IPS-20b (cell line): ENCODE results near the gene WDR90.
"Not testable (repeated sequence)": the region's sequence is repeated elsewhere in the genome, so short reads cannot be mapped to it uniquely, and the experiment has no call there.

ENCODE experiments used
- H3K27ac ChIP-seq: one replicate; pipeline ENCODE4 v1.5.1; 2013; ENCODE audit warnings: low read length
- H3K27me3 ChIP-seq: 2 replicates; pipeline ENCODE4 v1.6.1; 2013; ENCODE audit warnings: mild to moderate bottlenecking, low read length, inconsistent platforms; ENCODE audit not compliant: insufficient read depth
- H3K36me3 ChIP-seq: 2 replicates; pipeline ENCODE4 v1.6.1; 2013; ENCODE audit warnings: low read depth, mild to moderate bottlenecking, inconsistent platforms, low read length, moderate library complexity; ENCODE audit not compliant: insufficient read depth
- H3K4me1 ChIP-seq: 2 replicates; pipeline ENCODE4 v1.6.1; 2013; ENCODE audit warnings: mild to moderate bottlenecking, control low read depth, inconsistent platforms, low read length, moderate library complexity; ENCODE audit not compliant: insufficient read depth
- H3K4me3 ChIP-seq: 2 replicates; pipeline ENCODE4 v1.5.1; 2013; ENCODE audit warnings: mild to moderate bottlenecking, low read length, inconsistent platforms
- H3K9ac ChIP-seq: 2 replicates; pipeline ENCODE4 v1.6.1; 2013; ENCODE audit warnings: low read depth, mild to moderate bottlenecking, inconsistent platforms, low read length, moderate library complexity
- H3K9me3 ChIP-seq: 2 replicates; pipeline ENCODE4 v1.6.1; 2013; ENCODE audit warnings: mild to moderate bottlenecking, low read depth, low read length, inconsistent platforms; ENCODE audit not compliant: insufficient read depth

Gene WDR90

DNA sequence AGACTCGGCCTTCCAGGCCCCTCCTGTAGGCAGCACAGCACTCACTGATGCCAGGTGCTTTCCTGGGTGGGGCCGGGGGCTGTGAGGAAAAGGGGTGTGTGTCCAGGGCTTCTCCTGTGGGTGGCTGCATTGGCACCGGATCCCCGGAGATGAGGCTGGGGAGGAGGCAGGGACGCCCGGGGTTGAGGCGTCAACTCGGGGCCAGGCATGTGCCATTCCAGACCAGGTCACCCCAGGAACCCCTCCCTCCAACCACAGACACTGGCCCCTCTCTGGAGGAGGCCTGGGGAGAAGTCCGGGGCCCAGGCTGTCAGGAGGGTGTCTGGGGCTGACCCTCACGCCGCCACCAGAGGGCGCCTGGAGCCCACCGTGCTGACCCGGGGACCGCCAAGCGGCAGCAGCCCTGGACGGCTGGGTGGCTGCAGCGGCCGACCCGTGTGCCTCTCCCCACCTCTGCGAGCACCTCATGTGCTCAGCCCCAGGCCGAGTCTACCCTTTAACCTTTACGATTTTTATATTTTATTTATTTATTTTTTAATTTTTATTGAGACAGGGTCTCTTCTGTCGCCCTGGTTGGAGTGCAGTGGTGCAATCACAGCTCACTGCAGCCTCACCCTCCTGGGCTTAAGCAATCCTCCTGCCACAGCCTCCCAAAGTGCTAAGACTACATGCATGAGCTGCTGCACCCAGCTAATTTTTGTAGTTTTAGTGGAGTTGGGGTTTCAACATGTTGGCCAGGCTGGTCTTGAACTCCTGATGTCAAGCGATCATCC, 62.6 kb downstream of the WDR90 start:
- no peak overlapping the region for H3K9ac ChIP-seq

DNA sequence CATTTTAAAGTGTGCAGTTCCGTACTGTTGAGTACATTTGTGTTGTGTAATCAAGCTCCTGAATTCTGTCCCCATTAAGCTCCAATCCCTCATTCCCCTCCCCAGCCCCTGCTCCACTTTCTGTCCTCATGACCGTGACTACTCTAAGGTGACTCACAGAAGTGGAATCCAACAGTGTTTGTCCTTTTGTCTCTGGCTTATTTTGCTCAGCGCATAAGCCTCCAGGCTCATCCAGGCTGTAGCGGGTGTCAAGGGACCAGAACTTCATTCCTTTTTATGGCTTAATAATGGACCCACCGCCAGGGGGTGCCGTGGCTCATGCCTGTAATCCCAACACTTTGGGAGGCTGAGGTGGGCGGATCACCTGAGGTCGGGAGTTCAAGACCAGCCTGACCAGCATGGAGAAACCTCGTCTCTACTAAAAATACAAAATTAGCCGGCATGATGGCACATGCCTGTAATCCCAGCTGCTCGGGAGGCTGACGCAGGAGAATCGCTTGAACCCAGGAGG, 63.6 kb downstream of the WDR90 start:
- not testable (repeated sequence) for H3K9me3 ChIP-seq, H3K27ac ChIP-seq, H3K9ac ChIP-seq, H3K4me3 ChIP-seq, H3K4me1 ChIP-seq, H3K36me3 ChIP-seq
- peaks cover 73% of the 10 kb centered on the region for H3K27me3 ChIP-seq

More for the DNA sequence above, 62.6 kb downstream of the WDR90 start:
- Histone ChIP-seq H3K4me1 (peaks cover 3% of the 10 kb centered on the region; the same call in 1 of the 2 replicates), H3K4me3 (no peak overlapping the region), H3K27ac (no peak overlapping the region), H3K27me3 (peaks cover 74% of the 10 kb centered on the region), H3K9me3 (no peaks in the 10 kb centered on the region), H3K36me3 (no peaks in the 10 kb centered on the region)

GRCh38 chr16:714079-714478, 64.9 kb downstream of the WDR90 start:
- no peak overlapping the region for H3K27ac ChIP-seq
- H3K4me1 ChIP-seq: peaks cover 3% of the 10 kb centered on the region; the same call in 1 of the 2 replicates
- no peaks in the 10 kb centered on the region for H3K36me3 ChIP-seq
- no peak overlapping the region for H3K4me3 ChIP-seq
- no peak overlapping the region for H3K9ac ChIP-seq
- H3K9me3 ChIP-seq: no peaks in the 10 kb centered on the region
- peaks cover 72% of the 10 kb centered on the region for H3K27me3 ChIP-seq

DNA sequence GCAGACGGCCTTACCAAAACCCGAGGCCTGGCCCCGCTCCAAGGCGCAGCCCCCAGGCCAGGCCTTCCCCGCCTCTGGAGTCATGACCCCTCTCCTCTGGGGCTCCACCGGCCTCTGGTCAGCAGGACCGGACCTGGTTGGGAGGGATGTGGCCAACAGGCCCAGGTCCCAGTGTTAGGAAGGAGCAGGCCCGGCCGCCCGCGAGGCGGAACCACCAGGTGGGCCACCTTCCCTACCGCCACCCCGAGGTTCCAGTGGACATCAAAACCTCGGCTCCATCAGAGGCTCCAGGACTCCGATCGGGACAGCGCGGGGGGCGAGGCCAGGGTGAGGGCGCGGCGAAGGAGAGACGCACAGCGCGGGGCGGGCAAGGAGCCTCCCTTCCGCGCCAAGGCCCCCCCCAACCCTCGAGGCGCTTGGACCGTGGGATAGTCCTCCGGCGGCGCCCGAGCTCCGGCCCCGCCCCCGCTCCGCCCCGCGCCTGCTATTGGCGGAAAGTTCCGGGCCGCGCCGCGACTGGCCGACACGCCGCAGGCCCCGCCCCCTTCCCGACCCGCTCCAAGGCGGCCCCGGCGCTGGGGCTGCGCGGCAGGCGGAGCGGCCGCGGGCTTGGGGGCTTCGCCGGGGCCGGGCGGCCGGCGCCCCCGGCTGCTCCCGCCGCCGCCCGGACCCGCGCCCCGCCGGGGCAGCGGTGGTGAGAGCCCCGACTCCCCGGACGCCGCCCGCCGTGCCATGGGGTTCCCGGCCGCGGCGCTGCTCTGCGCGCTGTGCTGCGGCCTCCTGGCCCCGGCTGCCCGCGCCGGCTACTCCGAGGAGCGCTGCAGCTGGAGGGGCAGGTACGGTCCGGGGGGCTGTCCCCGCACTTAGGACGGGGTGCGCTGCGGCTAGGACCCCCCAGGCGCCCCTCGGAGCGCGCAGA, 65.7 kb downstream of the WDR90 start, which contains the start of gene METRN:
METRN (plus strand) TSS at position 561 of the 919 bp plus-strand sequence; CDS start at position 733, 172 bp downstream.
- H3K9me3 ChIP-seq: no peaks in the 10 kb centered on the region
- no peak within 1 kb of the TSS for H3K27ac ChIP-seq
- no peak within 1 kb of the TSS for H3K9ac ChIP-seq
- H3K4me3 ChIP-seq: peak within 1 kb of the TSS; percentile 56; the same call in 1 of the 2 replicates
- peaks cover 71% of the 10 kb centered on the region for H3K27me3 ChIP-seq
- no peaks in the 10 kb centered on the region for H3K36me3 ChIP-seq
- peaks cover 3% of the 10 kb centered on the region; the same call in 1 of the 2 replicates for H3K4me1 ChIP-seq

GRCh38 chr16:715477-716199, 66.5 kb downstream of the WDR90 start:
- Histone ChIP-seq H3K4me3 (peak overlapping the region; percentile 56; the same call in 1 of the 2 replicates), H3K27ac (no peak overlapping the region), H3K9ac (no peak overlapping the region), H3K36me3 (no peaks in the 10 kb centered on the region), H3K9me3 (no peaks in the 10 kb centered on the region), H3K27me3 (peaks cover 63% of the 10 kb centered on the region), H3K4me1 (peaks cover 3% of the 10 kb centered on the region; the same call in 1 of the 2 replicates)

GRCh38 chr16:716200-716568, 67.0 kb downstream of the WDR90 start:
- peaks cover 62% of the 10 kb centered on the region for H3K27me3 ChIP-seq
- H3K9me3 ChIP-seq: no peaks in the 10 kb centered on the region
- no peak overlapping the region for H3K27ac ChIP-seq
- no peaks in the 10 kb centered on the region for H3K36me3 ChIP-seq
- peak overlapping the region; percentile 38; the same call in 1 of the 2 replicates for H3K4me3 ChIP-seq
- H3K4me1 ChIP-seq: peaks cover 3% of the 10 kb centered on the region; the same call in 1 of the 2 replicates
- no peak overlapping the region for H3K9ac ChIP-seq

DNA sequence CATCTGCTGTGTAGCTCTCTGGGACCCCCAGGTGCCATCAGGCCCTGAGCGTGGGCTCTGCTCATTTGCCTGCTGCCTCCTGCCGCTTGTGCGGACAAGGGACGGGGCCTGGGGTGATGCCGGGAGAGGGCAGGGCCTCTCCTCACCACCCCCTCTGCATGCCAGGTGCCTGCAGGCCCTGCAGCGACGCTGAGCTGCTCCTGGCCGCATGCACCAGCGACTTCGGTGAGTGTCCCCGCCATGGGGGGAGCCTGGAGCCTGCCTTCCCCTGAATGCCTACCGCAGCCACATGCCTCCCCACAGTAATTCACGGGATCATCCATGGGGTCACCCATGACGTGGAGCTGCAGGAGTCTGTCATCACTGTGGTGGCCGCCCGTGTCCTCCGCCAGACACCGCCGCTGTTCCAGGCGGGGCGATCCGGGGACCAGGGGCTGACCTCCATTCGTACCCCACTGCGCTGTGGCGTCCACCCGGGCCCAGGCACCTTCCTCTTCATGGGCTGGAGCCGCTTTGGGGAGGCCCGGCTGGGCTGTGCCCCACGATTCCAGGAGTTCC, 67.7 kb downstream of the WDR90 start:
- Histone ChIP-seq H3K4me3 (no peak overlapping the region; the same call in 1 of the 2 replicates), H3K9me3 (no peaks in the 10 kb centered on the region), H3K4me1 (peaks cover 3% of the 10 kb centered on the region; the same call in 1 of the 2 replicates), H3K27ac (no peak overlapping the region), H3K27me3 (peaks cover 62% of the 10 kb centered on the region), H3K9ac (no peak overlapping the region), H3K36me3 (no peaks in the 10 kb centered on the region)
